ENCODE measurements around the gene SLC24A3. TPM values are rescaled to one million over a fixed set of nuclear protein-coding genes. Genes with fewer than 3 reads are reported as not detected.

Gene SLC24A3
- total RNA-seq, 1 donor from 2014 or later = not detected

DNA sequence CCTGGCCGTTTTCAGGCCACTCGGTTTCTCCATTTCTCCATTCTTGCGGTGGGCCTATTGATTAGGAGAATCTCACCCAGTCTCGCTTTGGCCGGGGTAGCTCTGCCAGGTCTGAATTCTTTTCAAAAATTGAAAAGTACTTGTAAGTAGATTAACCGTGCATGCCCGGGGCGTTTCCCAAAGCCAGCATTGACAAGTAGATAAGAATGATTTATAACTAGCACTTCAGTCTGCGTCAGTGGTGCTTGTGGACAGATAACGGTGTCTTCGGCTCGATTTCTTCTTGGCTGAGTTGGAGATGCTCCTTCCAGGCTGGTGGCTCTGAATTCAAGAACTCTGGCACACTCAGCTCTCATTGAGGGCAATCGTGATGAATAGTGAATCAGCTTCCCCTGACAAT lies 29.0 kb downstream of the SLC24A3 start:
- POLR2A ChIA-PET = no interaction called here
- no peaks in the 10 kb centered on the region for H3K9me3 Mint-ChIP-seq
- CTCF ChIA-PET = no interaction called here
- H3K4me3 Mint-ChIP-seq = no peak overlapping the region
- intact Hi-C loops (cut with micrococcal nuclease) = no loop called here
- ATAC-seq (ENCODE audit: low read depth) (no peak), DNase-seq (no peak)
- H3K27ac Mint-ChIP-seq = no peak overlapping the region
- H3K4me1 Mint-ChIP-seq = no peaks in the 10 kb centered on the region
- TF ChIP-seq CTCF (IDR thresholded peaks at IDR 0.05) = no peak
- H3K27me3 Mint-ChIP-seq = peaks cover 15% of the 10 kb centered on the region
- no peaks in the 10 kb centered on the region for H3K36me3 Mint-ChIP-seq (ENCODE audit: low read depth)

- H3K27me3 Mint-ChIP-seq = peaks cover 7% of the 10 kb centered on the region
- no peak overlapping the region for H3K4me3 Mint-ChIP-seq
- no peak for ATAC-seq (ENCODE audit: low read depth)
- no peaks in the 10 kb centered on the region for H3K9me3 Mint-ChIP-seq
- ChIA-PET CTCF (no interaction called here), POLR2A (no interaction called here)
- H3K4me1 Mint-ChIP-seq = no peaks in the 10 kb centered on the region
- intact Hi-C loops (cut with micrococcal nuclease) = no loop called here
- no peak for DNase-seq
- no peaks in the 10 kb centered on the region for H3K36me3 Mint-ChIP-seq (ENCODE audit: low read depth)
- no peak for TF ChIP-seq CTCF (IDR thresholded peaks at IDR 0.05)
- no peak overlapping the region for H3K27ac Mint-ChIP-seq
Observed at GRCh38 chr20:19244291-19244690, 31.8 kb downstream of the SLC24A3 start.

DNA sequence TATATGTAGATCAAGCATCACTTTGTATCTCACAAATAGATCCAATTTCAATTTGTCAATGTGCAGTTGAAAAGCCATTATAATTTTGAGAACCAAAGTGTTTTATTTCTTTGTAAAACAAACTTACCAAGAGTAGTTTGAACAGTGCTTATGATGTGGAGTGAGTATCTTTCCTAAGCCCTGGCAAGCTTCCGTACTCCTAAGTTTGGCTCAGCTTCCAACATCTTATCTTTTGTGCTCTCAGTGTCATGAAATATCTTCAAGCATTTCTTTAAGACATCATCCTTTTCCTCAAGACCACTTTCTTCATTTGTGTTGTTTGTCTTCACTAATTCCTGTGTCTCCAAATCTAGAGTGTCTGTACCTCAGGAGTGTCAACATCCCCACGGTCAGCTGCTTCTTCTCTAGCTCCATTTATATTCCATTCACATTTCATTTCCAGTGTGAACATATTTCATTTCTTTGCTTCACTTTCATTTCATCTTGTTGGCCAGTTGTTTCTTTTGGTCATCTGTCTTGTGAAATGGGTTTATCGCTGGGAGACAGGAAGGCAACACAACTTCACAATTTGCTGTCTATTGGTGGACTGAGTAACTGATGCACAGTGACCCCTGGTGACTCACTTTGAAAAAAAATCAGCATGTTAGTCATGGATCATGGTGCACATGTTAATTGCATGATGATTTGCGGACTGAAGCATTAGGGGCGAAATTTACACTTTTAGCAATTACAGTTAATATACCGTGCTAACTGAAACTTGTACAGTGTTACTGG lies 36.9 kb downstream of the SLC24A3 start:
- Mint-ChIP-seq H3K27ac (no peak overlapping the region), H3K9me3 (no peaks in the 10 kb centered on the region), H3K4me3 (no peak overlapping the region), H3K4me1 (no peaks in the 10 kb centered on the region), H3K36me3 (ENCODE audit: low read depth) (no peaks in the 10 kb centered on the region), H3K27me3 (peaks cover 1% of the 10 kb centered on the region)
- POLR2A ChIA-PET = no interaction called here
- CTCF ChIA-PET = interaction anchor here (1.4 kb wide), 1 partner anchor 617 kb away, joined by 6 read pairs; no protein-coding TSS in a partner anchor
- no peak for TF ChIP-seq CTCF (IDR thresholded peaks at IDR 0.05)
- ATAC-seq (ENCODE audit: low read depth) (no peak), DNase-seq (no peak)
- intact Hi-C loops (cut with micrococcal nuclease) = no loop called here

DNA sequence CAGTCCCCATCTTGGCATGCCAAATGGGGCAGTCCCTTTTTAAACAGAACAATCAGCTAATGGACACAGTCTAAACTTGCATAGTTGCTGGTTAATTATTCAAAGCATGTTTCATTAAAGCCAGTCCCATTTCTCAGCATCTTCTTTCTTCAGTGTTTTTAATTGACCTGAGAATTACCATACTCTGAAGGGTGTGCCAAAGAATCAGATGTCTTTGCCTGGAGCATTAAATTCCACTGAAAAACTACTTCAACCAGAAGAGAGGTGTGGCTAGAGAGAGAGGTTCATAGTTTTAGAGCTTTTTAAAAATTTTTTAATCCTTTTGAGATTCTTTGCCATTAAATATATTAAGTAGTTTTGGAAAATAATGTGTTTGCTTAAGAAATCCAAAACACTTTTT lies 37.9 kb downstream of the SLC24A3 start:
- no peak for TF ChIP-seq CTCF (IDR thresholded peaks at IDR 0.05)
- CTCF ChIA-PET = interaction anchor here (1.4 kb wide), 1 partner anchor 618 kb away, joined by 6 read pairs; no protein-coding TSS in a partner anchor
- no peak for DNase-seq

GRCh38 chr20:19251506-19251905 lies 39.1 kb downstream of the SLC24A3 start:
- Mint-ChIP-seq H3K9me3 (no peaks in the 10 kb centered on the region), H3K27ac (no peak overlapping the region), H3K4me1 (no peaks in the 10 kb centered on the region), H3K27me3 (no peaks in the 10 kb centered on the region), H3K36me3 (ENCODE audit: low read depth) (no peaks in the 10 kb centered on the region), H3K4me3 (no peak overlapping the region)
- TF ChIP-seq CTCF (IDR thresholded peaks at IDR 0.05) = no peak
- ChIA-PET CTCF (no interaction called here), POLR2A (no interaction called here)
- intact Hi-C loops (cut with micrococcal nuclease) = no loop called here
- no peak for ATAC-seq (ENCODE audit: low read depth)
- no peak for DNase-seq

More for the DNA sequence above, 37.9 kb downstream of the SLC24A3 start:
- Mint-ChIP-seq H3K27ac (no peak overlapping the region), H3K36me3 (ENCODE audit: low read depth) (no peaks in the 10 kb centered on the region), H3K4me1 (no peaks in the 10 kb centered on the region), H3K4me3 (no peak overlapping the region), H3K27me3 (no peaks in the 10 kb centered on the region), H3K9me3 (no peaks in the 10 kb centered on the region)
- POLR2A ChIA-PET = no interaction called here
- no peak for ATAC-seq (ENCODE audit: low read depth)
- intact Hi-C loops (cut with micrococcal nuclease) = no loop called here
